ENCODE results near the gene TMEM120A.

TMEM120A gene

DNA sequence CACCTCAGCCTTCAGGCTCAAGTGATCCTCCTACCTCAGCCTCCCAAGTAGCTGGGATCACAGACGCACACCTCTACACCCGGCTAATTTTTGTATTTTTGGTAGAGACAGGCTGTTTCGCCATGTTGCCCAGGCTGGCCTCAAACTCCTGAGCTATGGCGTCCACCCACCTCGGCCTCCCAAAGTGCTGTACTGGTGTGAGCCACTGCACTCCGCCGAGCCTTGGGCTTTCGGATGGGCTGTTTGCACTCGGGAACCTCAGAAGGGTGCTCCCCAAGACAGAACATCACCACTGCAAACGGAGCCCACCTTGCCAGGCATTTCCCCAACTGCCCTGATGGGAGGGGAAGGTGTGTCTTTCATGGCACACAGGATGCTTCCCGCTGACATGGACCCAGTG lies 27.3 kb downstream of the TMEM120A start:
- TF ChIP-seq MYC (IDR thresholded peaks at IDR 0.05; ENCODE audit: low read depth, low read length) (no peak), MAX (IDR thresholded peaks at IDR 0.05; ENCODE audit: low read depth, low read length) (no peak), POLR2A (IDR thresholded peaks at IDR 0.05; ENCODE audit: extremely low read depth, insufficient read length) (no peak)
- TF ChIP-seq, protein P1, sequence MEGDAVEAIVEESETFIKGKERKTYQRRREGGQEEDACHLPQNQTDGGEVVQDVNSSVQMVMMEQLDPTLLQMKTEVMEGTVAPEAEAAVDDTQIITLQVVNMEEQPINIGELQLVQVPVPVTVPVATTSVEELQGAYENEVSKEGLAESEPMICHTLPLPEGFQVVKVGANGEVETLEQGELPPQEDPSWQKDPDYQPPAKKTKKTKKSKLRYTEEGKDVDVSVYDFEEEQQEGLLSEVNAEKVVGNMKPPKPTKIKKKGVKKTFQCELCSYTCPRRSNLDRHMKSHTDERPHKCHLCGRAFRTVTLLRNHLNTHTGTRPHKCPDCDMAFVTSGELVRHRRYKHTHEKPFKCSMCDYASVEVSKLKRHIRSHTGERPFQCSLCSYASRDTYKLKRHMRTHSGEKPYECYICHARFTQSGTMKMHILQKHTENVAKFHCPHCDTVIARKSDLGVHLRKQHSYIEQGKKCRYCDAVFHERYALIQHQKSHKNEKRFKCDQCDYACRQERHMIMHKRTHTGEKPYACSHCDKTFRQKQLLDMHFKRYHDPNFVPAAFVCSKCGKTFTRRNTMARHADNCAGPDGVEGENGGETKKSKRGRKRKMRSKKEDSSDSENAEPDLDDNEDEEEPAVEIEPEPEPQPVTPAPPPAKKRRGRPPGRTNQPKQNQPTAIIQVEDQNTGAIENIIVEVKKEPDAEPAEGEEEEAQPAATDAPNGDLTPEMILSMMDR (IDR thresholded peaks at IDR 0.05; ENCODE audit: low read depth, low read length), result no peak
- H3K4me3 ChIP-seq (ENCODE audit: low read depth, low read length), result no peak overlapping the region
- no peak for DNase-seq (ENCODE audit: low read depth)

DNA sequence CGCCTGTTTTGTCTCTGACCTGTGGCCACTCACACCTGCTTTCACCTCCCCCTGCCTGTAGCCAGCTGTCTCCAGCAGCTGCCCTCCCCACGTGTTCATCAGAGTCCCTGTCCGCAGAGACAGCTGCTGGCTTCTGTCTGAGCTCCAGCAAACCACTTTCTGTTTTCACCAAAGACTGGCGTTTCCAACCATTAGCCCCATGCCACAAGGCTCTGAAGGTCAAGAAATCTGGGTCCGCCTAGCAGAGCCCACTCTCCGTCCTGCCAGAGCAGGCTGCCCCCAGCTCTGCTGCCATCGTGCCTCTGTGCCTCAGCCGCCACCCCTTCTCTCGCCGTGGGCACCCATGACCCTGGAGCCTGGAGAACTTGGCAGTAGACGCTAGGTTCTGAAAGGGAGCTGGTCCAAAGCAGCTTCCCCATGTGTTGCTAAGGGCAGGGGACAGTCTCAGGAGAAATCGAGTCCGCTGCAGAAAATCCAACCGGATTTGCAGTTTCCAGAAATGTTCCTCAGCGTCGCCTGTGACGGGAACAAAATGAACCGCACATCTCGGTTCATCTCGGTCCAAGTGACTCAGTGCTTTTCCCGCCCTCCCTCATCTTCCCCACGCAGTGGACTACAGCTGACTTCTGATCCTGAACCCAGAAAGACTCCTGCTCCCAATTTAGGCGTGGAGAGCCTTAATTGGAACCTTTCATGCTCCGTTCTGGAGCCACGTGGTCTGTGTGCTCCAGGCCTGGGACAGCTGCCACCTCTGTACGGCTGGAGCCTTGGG lies 28.0 kb downstream of the TMEM120A start:
- TF ChIP-seq MAX (IDR thresholded peaks at IDR 0.05; ENCODE audit: low read depth, low read length) (no peak), MYC (IDR thresholded peaks at IDR 0.05; ENCODE audit: low read depth, low read length) (no peak), POLR2A (IDR thresholded peaks at IDR 0.05; ENCODE audit: extremely low read depth, insufficient read length) (no peak)
- TF ChIP-seq, protein P1 (IDR thresholded peaks at IDR 0.05; ENCODE audit: low read depth, low read length), result no peak
- no peak overlapping the region for H3K4me3 ChIP-seq (ENCODE audit: low read depth, low read length)
- no peak for DNase-seq (ENCODE audit: low read depth)

DNA sequence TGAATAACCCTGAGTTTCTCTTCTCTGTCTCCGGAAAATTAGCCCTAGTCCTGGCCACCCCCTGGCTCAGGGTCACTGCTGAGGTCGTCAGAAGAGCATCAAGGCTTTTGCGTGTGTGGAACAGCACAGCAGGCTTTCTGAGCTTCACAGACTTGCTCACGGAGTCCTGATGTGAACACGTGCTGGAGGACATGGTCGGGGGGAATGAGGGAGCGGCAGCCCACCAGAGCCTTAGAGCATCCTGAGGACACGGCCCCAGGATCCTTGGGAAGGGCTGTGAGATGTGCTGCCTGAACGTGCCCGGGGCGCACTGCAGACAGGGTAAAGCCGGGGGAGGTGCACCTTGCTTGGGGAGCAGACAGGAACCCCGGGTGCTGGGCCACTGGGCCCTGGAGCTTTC lies 28.8 kb downstream of the TMEM120A start:
- no peak for DNase-seq (ENCODE audit: low read depth)
- TF ChIP-seq POLR2A (IDR thresholded peaks at IDR 0.05; ENCODE audit: extremely low read depth, insufficient read length) (no peak), MYC (IDR thresholded peaks at IDR 0.05; ENCODE audit: low read depth, low read length) (no peak), MAX (IDR thresholded peaks at IDR 0.05; ENCODE audit: low read depth, low read length) (no peak)
- TF ChIP-seq, protein P1 (IDR thresholded peaks at IDR 0.05; ENCODE audit: low read depth, low read length), result no peak
- no peak overlapping the region for H3K4me3 ChIP-seq (ENCODE audit: low read depth, low read length)

GRCh38 chr7:75963381-75963995 lies 30.9 kb downstream of the TMEM120A start:
- TF ChIP-seq, protein P1 (IDR thresholded peaks at IDR 0.05; ENCODE audit: low read depth, low read length), result no peak
- no peak overlapping the region for H3K4me3 ChIP-seq (ENCODE audit: low read depth, low read length)
- DNase-seq (ENCODE audit: low read depth), result no peak

- TF ChIP-seq MYC (IDR thresholded peaks at IDR 0.05; ENCODE audit: low read depth, low read length) (no peak), MAX (IDR thresholded peaks at IDR 0.05; ENCODE audit: low read depth, low read length) (no peak), POLR2A (IDR thresholded peaks at IDR 0.05; ENCODE audit: extremely low read depth, insufficient read length) (no peak)
- TF ChIP-seq, protein P1 (IDR thresholded peaks at IDR 0.05; ENCODE audit: low read depth, low read length), result no peak
- no peak overlapping the region for H3K4me3 ChIP-seq (ENCODE audit: low read depth, low read length)
- DNase-seq (ENCODE audit: low read depth), result no peak
Observed at GRCh38 chr7:75962607-75963380, 31.6 kb downstream of the TMEM120A start.
